A172 (cell line): Measurements from ENCODE around the gene DIS3L2. TPM values are rescaled to one million over a fixed set of nuclear protein-coding genes. Genes with fewer than 3 reads are reported as not detected.

ENCODE experiments used
- DNase-seq: peaks from one replicate; pipeline ENCODE4 v3.0.0-alpha.2; 2015; ENCODE audit warnings: low spot score
- total RNA-seq: library from RNA; depleted of rRNA; stranded (reverse); fragments of >200 nt; shearing (Covaris generic); gene quantifications from 2 replicates; pipeline ENCODE4 v1.2.3, GENCODE V29; 2014; rRNA removed

DIS3L2 gene, protein sequence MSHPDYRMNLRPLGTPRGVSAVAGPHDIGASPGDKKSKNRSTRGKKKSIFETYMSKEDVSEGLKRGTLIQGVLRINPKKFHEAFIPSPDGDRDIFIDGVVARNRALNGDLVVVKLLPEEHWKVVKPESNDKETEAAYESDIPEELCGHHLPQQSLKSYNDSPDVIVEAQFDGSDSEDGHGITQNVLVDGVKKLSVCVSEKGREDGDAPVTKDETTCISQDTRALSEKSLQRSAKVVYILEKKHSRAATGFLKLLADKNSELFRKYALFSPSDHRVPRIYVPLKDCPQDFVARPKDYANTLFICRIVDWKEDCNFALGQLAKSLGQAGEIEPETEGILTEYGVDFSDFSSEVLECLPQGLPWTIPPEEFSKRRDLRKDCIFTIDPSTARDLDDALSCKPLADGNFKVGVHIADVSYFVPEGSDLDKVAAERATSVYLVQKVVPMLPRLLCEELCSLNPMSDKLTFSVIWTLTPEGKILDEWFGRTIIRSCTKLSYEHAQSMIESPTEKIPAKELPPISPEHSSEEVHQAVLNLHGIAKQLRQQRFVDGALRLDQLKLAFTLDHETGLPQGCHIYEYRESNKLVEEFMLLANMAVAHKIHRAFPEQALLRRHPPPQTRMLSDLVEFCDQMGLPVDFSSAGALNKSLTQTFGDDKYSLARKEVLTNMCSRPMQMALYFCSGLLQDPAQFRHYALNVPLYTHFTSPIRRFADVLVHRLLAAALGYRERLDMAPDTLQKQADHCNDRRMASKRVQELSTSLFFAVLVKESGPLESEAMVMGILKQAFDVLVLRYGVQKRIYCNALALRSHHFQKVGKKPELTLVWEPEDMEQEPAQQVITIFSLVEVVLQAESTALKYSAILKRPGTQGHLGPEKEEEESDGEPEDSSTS
- 16.9 and 19.2 TPM in 2 replicates for total RNA-seq

DNA sequence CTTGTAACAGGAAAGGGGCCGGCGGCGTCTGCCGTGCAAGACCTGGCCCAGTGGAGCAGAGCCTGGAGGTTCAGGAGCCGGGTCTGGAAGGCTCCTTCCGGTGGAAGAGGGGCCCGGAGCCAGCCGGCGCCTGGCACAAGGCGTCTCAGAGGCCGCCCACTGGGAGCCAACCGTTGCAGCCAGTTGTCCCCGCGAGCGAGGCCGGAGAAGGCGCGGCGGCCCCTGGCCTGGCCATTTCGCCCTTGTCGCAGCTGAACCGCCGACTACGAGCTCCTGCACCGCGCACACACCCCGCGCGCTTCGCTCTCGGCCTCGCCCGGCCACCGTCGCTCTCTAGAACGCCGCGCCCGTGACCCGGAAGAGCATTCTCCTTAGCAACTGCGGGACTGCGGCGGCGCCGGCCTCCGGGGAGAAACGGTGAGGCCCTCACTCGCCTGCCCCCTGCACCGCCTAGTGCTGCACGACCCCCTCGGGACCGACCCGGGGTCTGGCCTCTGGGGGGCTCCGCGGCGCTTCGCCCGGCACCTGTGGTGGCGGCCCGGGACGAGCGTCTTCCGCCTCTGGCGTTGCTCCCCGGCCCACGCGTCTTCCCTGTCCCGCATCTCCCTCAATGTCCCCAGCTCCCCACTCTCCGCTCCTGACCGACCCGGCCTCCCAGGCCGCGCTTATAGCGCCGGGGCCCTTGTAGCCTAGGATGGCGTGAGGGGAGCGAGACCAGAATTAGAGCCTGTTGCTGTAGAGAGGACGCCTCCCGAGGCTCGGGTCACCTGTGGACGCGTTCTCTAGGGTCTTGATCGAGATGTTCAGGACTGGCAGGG is at the start of gene DIS3L2:
Gene DIS3L2 (plus strand): TSS at position 365 of the 818 bp plus-strand sequence. CDS start 53,215 bp downstream, outside the sequence.
- peak; percentile 56 for DNase-seq

GRCh38 chr2:231914077-231914690 is 47.3 kb upstream of the DIS3L2 start:
- DNase-seq: no peak

- peak; percentile 38 for DNase-seq
Observed at GRCh38 chr2:231917280-231918066, 44.0 kb upstream of the DIS3L2 start.

GRCh38 chr2:231918501-231919330 is 42.8 kb upstream of the DIS3L2 start:
- no peak for DNase-seq

- no peak for DNase-seq
Observed at GRCh38 chr2:231919341-231920035, 42.0 kb upstream of the DIS3L2 start.

- no peak for DNase-seq
Observed at GRCh38 chr2:231920366-231920765, 41.1 kb upstream of the DIS3L2 start.

DNA sequence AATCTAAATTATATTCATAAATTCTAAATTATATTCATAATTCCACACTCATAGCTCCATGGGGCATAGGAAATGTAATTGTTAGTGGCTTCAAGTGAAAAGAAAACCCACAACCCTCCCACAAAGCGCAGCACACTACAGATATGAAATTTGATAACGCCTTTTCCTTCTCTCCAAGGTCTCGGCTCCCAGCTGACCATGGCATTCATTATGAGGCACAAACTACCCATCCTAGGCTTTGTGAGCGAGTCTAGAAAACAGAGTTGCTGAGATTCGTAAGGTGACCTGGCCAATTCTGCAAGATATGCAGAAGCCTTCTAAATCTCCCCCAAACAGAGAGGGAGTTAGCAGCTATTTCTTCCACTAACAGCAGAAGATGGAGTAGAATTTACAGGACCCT is 40.7 kb upstream of the DIS3L2 start:
- DNase-seq: no peak

DNA sequence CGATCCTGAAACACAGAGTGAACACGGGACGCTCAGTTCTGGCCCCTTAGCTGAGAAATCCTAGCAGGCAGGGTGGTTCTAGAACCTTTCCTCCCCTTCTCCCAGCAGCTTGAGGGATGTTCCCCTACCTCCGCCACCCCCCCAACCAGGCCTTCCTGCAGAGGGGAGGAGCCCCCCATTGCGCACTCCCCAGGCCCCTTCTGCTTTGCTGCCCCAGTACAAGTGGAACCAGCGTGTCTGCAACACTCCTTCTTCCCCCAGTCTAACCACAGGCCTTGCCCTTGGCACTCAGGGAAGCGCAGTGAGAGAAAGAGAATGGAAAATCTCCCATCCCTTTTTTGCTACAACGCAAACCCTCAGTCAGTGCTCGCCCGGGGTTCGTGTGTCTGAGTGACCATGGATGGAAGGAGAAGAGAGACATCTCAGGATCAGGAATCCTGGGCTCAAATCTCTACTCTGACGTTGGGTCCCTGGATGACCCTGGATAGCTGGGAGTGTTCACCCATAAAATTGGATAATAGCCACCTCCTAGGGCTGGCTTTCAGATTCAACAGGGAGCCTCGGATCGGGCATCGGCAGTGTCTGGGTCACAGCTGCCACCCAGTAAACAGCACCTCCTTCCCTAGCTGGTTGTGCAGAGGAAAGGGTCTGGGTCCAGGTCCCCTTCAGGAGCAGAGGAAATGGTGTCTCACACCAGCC is 39.1 kb upstream of the DIS3L2 start:
- DNase-seq: no peak

- DNase-seq: no peak
Observed at GRCh38 chr2:231923010-231923344, 38.5 kb upstream of the DIS3L2 start.

DNA sequence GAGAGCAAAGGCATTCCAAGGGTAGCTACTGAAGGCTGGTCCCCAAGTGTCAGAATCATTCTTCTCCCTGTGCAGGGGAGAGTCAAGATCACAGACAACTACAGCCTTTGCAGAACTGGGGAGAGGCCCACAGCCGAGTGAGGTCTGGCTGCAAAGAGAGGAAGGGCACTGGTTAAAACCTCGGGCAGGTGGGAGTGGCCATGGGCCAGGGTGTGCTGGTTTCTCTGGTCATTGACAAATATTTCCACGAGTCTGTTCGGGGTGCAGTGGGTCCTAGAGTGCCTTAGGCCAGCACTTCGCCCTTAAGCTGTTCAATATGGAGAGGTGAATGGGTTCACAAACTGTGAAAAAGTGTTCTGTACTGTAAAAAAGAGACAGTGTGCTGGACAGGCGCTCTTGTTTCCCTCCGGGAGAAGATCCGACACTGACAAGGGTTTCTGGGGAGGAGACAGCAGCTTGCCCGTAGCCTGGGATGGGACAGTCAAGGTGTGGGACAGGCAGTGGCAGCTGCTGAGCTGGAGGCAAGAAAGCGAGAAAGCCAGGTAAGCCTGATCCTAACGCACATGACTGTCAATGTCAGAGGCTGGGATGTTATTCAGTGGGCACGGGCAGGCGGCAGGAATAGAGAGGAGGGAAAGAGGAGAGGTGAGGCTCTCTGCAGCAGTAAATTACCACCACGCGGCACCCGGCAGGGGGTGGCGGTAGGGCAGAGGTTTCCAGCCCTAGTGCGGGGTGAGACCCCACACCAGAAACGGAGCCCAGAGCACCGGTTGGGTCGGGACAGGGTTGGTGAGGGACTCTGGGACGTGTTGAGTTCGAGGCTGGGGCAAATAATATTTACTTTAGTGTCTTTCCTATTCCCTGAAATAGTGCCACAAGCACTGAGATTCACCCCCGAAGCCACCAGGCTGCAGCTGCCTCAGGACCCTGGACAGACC is 37.3 kb upstream of the DIS3L2 start:
- no peak for DNase-seq

DNA sequence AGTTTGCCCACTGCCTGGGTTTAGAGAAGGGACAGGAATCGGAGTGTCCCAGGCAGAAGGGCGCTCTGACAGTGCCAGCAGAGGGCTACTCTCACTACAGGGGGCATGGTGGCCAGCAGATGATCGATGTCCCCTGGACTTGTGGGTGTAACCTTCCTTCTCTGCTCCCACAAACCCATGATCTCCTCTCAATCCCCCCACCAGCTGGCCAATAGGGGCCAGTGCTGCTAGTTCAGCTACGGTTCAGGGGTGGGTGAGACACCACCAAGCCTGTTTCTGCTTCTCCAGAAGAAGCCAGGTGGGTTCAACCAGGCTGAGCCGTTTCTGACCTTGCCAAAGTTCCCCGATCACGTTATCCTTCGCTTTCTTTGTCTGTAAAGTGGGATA is 36.6 kb upstream of the DIS3L2 start:
- no peak for DNase-seq

- DNase-seq: peak; percentile 80
Observed at GRCh38 chr2:231925303-231926179, 36.0 kb upstream of the DIS3L2 start.

DNA sequence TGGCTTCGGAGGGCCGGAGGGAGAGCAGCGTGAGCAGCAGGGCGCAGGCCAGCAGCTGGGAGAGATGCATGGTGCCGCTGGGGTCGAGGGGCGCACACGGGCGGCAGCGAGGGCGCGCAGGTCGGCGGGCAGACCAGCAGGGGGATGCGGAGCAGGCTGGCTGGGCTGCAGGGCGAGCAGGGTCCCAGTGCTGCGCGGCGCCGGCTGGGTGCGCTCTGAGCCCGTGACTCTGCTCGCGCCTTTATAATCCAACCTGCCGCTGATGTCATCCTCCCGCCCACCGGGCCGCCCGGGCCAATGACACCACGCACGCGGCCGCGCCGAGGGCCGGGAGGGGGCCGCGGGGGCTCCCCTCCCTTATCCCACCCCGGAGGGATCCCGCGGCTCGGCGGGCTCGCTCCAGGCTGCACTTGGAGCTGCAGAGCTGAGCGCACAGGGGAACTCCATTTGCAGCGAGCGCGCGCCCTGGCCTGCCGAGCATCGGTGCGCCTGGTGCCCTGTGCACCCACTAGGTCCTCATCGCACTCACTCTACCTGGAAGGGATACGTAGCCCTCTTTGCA is 35.3 kb upstream of the DIS3L2 start, which contains the start of gene NPPC:
Gene NPPC (minus strand): TSS at position 217 of the 562 bp plus-strand sequence. CDS start 147 bp downstream, at position 70.
- peak; percentile 36 for DNase-seq

DNA sequence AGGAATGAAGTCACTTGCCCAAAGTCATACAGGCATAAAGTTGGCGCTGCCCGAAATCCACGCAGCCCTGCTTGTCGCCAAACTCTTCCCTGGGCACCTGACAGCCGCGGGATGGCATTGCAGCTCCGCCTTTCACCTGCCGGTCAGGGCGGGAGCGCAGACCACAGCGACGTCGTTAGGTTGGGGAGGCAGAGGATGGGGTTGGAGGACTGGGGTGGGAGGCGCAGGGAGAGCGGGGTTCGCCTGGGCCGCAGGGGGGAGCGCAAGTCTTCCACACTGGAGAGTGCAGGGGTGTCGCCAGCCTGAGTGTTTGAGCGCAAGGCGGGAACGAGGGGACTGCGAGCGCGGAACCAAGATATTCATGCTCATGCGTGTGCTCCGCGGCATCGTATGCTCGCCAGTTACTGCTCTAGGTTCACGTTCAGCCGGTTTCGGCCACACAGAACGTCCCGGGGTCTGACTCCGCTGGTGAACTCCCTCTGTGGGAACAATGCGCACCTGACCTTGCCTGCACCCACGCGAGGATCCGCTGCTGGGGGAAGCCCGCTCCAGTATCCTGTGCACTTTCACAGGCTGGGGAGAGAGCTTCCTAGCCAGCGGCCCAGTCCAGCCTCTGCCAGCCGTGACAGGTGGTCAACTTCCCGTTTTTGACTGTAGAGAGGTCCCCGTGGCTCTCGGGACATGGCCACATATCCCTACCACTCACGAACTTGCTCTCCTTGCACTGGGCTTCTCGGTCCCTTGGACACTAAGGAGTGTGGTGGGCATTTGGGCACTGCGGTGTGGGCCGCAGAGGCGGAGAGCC is 34.5 kb upstream of the DIS3L2 start:
- DNase-seq: no peak

DNA sequence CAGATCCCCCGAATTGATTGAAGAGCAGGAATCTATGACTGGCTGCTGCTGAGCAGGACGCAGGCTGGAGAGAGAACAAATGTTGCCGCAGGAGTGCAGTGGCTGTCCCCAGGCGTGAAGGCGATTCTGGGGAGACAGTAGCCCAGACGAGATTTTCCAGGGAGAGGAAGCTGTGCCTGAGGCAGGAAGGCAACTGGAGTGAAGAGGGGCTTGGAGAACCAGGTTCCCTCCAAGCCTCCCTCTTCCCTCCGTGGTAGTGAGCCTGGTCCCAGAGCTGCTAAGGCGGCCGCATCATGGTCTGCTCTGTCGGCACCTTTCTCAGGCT is 34.0 kb upstream of the DIS3L2 start:
- no peak for DNase-seq
